ENCODE results near the gene PRELID3B.

The PRELID3B gene

DNA sequence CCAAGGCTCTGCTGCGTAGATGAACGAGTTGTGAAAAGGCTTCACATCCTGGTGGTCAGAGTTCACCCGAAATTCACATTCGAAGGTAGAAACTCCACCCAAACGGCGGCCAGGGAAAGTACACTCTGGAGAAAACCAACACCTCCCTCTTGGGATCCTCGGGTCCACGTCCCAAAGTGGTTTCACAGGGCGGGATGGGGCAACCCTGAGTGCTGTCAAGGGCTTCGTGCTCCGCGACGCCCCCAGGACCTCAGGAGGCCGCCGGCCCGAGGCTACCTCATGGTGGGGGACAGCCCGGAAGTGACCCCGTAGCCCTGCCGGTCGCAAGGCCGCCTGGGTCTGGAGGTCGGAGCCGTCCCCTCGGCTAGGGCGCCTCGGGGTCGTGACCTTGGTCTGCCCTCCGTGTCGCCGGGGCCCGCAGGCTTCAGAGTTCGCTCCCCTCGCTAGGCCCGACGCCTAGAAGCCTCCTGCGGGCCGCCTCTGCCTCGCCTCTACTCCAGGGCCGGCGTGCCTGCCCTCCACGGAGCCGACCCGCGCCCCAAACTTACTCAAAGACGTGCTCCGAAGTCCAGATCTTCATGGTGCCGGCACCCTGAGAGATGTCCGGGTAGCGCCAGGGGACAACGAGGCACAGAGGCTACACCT, at the start of gene PRELID3B:
PRELID3B (minus strand) TSS at position 636 of the 645 bp plus-strand sequence; CDS start at position 580, 56 bp downstream.
- Histone ChIP-seq H3K36me3 (ENCODE audit: control insufficient read depth, low read length) (peaks cover 51% of the 10 kb centered on the region), H3K4me1 (ENCODE audit: control insufficient read depth, low read length) (peaks cover 50% of the 10 kb centered on the region), H3K9me2 (replicated peaks; ENCODE audit: control insufficient read depth, low read length) (no peaks in the 10 kb centered on the region), H3K4me2 (ENCODE audit: low read length) (peak within 1 kb of the TSS; percentile 100), H4K20me1 (ENCODE audit: control insufficient read depth, insufficient read depth, low read depth, low read length) (peaks cover 11% of the 10 kb centered on the region), H3K27ac (ENCODE audit: low read depth, low read length) (peak within 1 kb of the TSS; percentile 77), H3K79me2 (ENCODE audit: control insufficient read depth, low read length) (peaks cover 60% of the 10 kb centered on the region), H3K4me3 (ENCODE audit: low read length) (peak within 1 kb of the TSS; percentile 99), H3K9me3 (ENCODE audit: control insufficient read depth, insufficient read depth, low read length) (no peaks in the 10 kb centered on the region), H3K27me3 (ENCODE audit: control insufficient read depth, low read length) (no peaks in the 10 kb centered on the region), H3F3A (ENCODE audit: control insufficient read depth, insufficient read depth) (peaks cover 14% of the 10 kb centered on the region)
- TF ChIP-seq EZH2phosphoT487 (IDR thresholded peaks at IDR 0.05; ENCODE audit: borderline replicate concordance, low read length): no peak
- no peak for TF ChIP-seq CTCF (IDR thresholded peaks at IDR 0.05; ENCODE audit: low read depth, low read length, poor library complexity, severe bottlenecking)

DNA sequence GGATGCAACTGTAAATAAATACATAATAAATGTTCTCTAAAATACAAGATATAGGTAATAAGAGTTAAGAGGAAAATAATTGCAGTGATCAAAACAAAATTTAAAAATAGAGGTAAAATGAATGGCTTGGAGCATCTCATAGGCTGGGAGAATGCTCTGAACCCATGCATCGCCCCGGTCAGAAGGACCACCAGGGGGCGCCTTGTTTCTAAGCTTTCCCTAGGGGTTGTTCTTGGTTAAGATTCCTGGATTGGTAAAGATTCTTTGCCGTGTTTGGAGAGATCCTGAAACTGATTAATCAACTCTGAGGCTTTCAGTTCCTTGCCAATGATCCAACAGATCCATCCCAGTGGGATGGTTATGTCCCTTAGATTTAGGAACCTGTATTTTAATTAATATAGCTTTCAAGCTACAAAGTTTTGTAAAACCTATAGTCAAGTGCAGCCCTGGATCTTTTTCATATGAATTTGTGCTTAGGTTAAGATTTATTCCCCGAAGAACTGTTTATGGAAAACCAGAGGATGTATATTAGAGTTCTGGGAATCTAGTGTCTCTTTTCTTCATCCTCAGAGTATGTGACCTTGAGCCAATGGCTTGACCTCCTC, 45.3 kb upstream of the PRELID3B start:
- no peaks in the 10 kb centered on the region for H3K79me2 ChIP-seq (ENCODE audit: control insufficient read depth, low read length)
- no peak overlapping the region for H3K4me2 ChIP-seq (ENCODE audit: low read length)
- H4K20me1 ChIP-seq (ENCODE audit: control insufficient read depth, insufficient read depth, low read depth, low read length): no peaks in the 10 kb centered on the region
- H3K27ac ChIP-seq (ENCODE audit: low read depth, low read length): no peak overlapping the region
- H3F3A ChIP-seq (ENCODE audit: control insufficient read depth, insufficient read depth): no peaks in the 10 kb centered on the region
- H3K27me3 ChIP-seq (ENCODE audit: control insufficient read depth, low read length): peaks cover 17% of the 10 kb centered on the region
- TF ChIP-seq EZH2phosphoT487 (IDR thresholded peaks at IDR 0.05; ENCODE audit: borderline replicate concordance, low read length): no peak
- peak; percentile 80 for TF ChIP-seq CTCF (IDR thresholded peaks at IDR 0.05; ENCODE audit: low read depth, low read length, poor library complexity, severe bottlenecking)
- H3K36me3 ChIP-seq (ENCODE audit: control insufficient read depth, low read length): no peaks in the 10 kb centered on the region
- H3K4me1 ChIP-seq (ENCODE audit: control insufficient read depth, low read length): peaks cover 6% of the 10 kb centered on the region
- H3K9me3 ChIP-seq (ENCODE audit: control insufficient read depth, insufficient read depth, low read length): no peaks in the 10 kb centered on the region
- H3K9me2 ChIP-seq (replicated peaks; ENCODE audit: control insufficient read depth, low read length): no peaks in the 10 kb centered on the region
- no peak overlapping the region for H3K4me3 ChIP-seq (ENCODE audit: low read length)

- H3K9me3 ChIP-seq (ENCODE audit: control insufficient read depth, insufficient read depth, low read length): no peaks in the 10 kb centered on the region
- no peaks in the 10 kb centered on the region for H4K20me1 ChIP-seq (ENCODE audit: control insufficient read depth, insufficient read depth, low read depth, low read length)
- H3F3A ChIP-seq (ENCODE audit: control insufficient read depth, insufficient read depth): no peaks in the 10 kb centered on the region
- H3K9me2 ChIP-seq (replicated peaks; ENCODE audit: control insufficient read depth, low read length): no peaks in the 10 kb centered on the region
- no peak overlapping the region for H3K4me2 ChIP-seq (ENCODE audit: low read length)
- peaks cover 19% of the 10 kb centered on the region for H3K27me3 ChIP-seq (ENCODE audit: control insufficient read depth, low read length)
- H3K4me3 ChIP-seq (ENCODE audit: low read length): no peak overlapping the region
- H3K79me2 ChIP-seq (ENCODE audit: control insufficient read depth, low read length): no peaks in the 10 kb centered on the region
- peaks cover 6% of the 10 kb centered on the region for H3K4me1 ChIP-seq (ENCODE audit: control insufficient read depth, low read length)
- no peaks in the 10 kb centered on the region for H3K36me3 ChIP-seq (ENCODE audit: control insufficient read depth, low read length)
- no peak for TF ChIP-seq CTCF (IDR thresholded peaks at IDR 0.05; ENCODE audit: low read depth, low read length, poor library complexity, severe bottlenecking)
- no peak for TF ChIP-seq EZH2phosphoT487 (IDR thresholded peaks at IDR 0.05; ENCODE audit: borderline replicate concordance, low read length)
- no peak overlapping the region for H3K27ac ChIP-seq (ENCODE audit: low read depth, low read length)
Measured at GRCh38 chr20:59086923-59087322, 44.3 kb upstream of the PRELID3B start.

Measured in DOHH2 (cell line).